Fibroblast of lung (primary cell): ENCODE data around the gene CRIP3. TPM values are rescaled to one million over a fixed set of nuclear protein-coding genes. Genes with fewer than 3 reads are reported as not detected.

Experiments used
- DNase-seq, 2 donors: peaks; one replicate each; pipeline versions ENCODE4 v3.0.0 to v3.0.0-alpha.2; 2010; ENCODE audit warnings: low read depth in 2 of 2
- H2AFZ ChIP-seq: 2 replicates; pipeline ENCODE4 v1.5.1; 2012; ENCODE audit warnings: low read length, control low read depth, inconsistent platforms
- H3K27ac ChIP-seq: 2 replicates; pipeline ENCODE4 v1.5.1; 2011; ENCODE audit warnings: low read length, control low read depth; ENCODE audit not compliant: insufficient read depth
- H3K27me3 ChIP-seq: 2 replicates; pipeline ENCODE4 v1.5.1; 2011; ENCODE audit warnings: mild to moderate bottlenecking, low read length; ENCODE audit not compliant: control insufficient read depth, insufficient read depth
- H3K36me3 ChIP-seq: 2 replicates; pipeline ENCODE4 v1.5.1; 2011; ENCODE audit warnings: low read length; ENCODE audit not compliant: control insufficient read depth, insufficient read depth
- H3K4me1 ChIP-seq: 2 replicates; pipeline ENCODE4 v1.5.1; 2011; ENCODE audit warnings: low read length; ENCODE audit not compliant: control insufficient read depth, insufficient read depth; ENCODE audit errors: extremely low read depth
- H3K4me2 ChIP-seq: 2 replicates; pipeline ENCODE4 v1.5.1; 2011; ENCODE audit warnings: low read length, control low read depth; ENCODE audit not compliant: insufficient read depth; ENCODE audit errors: extremely low read depth
- H3K4me3 ChIP-seq, 4 experiments: fragments of 200-600 bp in 1 of 4; sonication (generic) in 1 of 4; replicated peaks in 1 of 4; 2 replicates each; pipeline ENCODE4 v1.5.1; 2011 to 2016; ENCODE audit warnings: low read length in 4 of 4, low read depth in 3 of 4, mild to moderate bottlenecking in 3 of 4, control low read depth in 2 of 4, inconsistent platforms in 1 of 4, mixed read lengths in 1 of 4; ENCODE audit not compliant: insufficient read depth in 1 of 4; ENCODE audit errors: control extremely low read depth in 1 of 4
- H3K79me2 ChIP-seq: 2 replicates; pipeline ENCODE4 v1.5.1; 2012; ENCODE audit warnings: mild to moderate bottlenecking, low read length, inconsistent platforms; ENCODE audit not compliant: control insufficient read depth, insufficient read depth
- H3K9ac ChIP-seq: 2 replicates; pipeline ENCODE4 v1.5.1; 2011; ENCODE audit warnings: mild to moderate bottlenecking, low read length, control low read depth; ENCODE audit not compliant: insufficient read depth
- H3K9me3 ChIP-seq: 2 replicates; pipeline ENCODE4 v1.5.1; 2012; ENCODE audit warnings: low read depth, low read length; ENCODE audit not compliant: control insufficient read depth, insufficient read depth
- H4K20me1 ChIP-seq: 2 replicates; pipeline ENCODE4 v1.5.1; 2011; ENCODE audit warnings: low read length; ENCODE audit not compliant: control insufficient read depth, insufficient read depth; ENCODE audit errors: extremely low read depth
- EZH2 ChIP-seq: IDR thresholded peaks from 2 replicates; pipeline ENCODE4 v1.5.1; 2012; ENCODE audit warnings: low read length, control low read depth, mild to moderate bottlenecking; ENCODE audit errors: missing control alignments
- polyA plus RNA-seq, 2 donors: library from polyadenylated mRNA; depleted of rRNA in 1 of 2; stranded (reverse) in 1 of 2; unstranded in 1 of 2; fragments of >200 nt; gene quantifications; 2 replicates each; pipeline ENCODE4 v1.2.1, GENCODE V29; 2011 to 2012; ENCODE audit warnings: missing spikeins in 1 of 2
- total RNA-seq: library from RNA; depleted of rRNA; stranded (reverse); fragments of >200 nt; gene quantifications from 2 replicates; pipeline ENCODE4 v1.2.1, GENCODE V29; 2014
- TF ChIP-seq, protein P1 (sequence below), 2 donors: IDR thresholded peaks in 1 of 2; conservative IDR thresholded peaks in 1 of 2; 1 replicate in 1 of 2; 2 replicates in 1 of 2; pipeline ENCODE4 v1.5.1; 2011 to 2012; ENCODE audit warnings: low read length in 2 of 2, control low read depth in 1 of 2, inconsistent platforms in 1 of 2, low read depth in 1 of 2, mild to moderate bottlenecking in 1 of 2

CRIP3 gene
- total and polyA plus RNA-seq, 2 donors (not counting 1 experiment from before 2014, with no cell fraction given): not detected

DNA sequence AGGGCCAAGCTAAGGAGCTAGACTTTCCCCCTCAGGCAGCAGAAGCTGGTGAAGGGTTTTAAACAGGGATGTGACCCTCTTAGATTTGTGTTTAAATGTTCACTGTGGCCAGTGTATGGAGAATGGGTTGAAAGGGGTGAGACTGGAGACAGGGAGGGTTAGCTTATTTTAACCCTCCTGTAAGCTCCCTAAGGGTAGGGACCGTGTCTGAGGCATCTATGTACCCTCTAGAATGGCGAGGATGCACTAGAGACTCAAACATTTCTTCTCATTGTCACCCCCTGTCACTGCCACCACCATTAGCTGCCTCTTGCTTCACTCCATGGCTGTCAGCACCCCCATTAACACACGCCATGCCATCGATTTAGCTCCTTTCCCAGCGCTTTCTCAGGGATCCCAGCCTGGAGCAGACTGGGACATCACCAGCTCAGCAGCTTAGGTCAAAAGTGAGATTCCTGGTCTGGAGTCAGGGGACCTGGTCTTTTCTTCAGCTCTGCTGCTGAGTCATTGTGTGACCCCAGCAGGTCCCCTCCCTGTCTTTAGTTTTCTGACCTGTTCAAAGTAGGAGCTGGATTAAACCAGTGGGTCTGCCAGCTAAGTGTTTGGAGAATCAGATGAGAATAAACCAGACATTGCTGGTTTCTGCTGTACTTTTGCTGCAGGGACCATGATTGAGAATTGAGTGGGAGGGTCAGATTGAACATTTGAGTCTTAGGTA is 11.7 kb downstream of the CRIP3 start:
- H2AFZ ChIP-seq: no peak overlapping the region
- H3K36me3 ChIP-seq: no peaks in the 10 kb centered on the region
- no peaks in the 10 kb centered on the region for H3K9me3 ChIP-seq
- TF ChIP-seq, protein P1, sequence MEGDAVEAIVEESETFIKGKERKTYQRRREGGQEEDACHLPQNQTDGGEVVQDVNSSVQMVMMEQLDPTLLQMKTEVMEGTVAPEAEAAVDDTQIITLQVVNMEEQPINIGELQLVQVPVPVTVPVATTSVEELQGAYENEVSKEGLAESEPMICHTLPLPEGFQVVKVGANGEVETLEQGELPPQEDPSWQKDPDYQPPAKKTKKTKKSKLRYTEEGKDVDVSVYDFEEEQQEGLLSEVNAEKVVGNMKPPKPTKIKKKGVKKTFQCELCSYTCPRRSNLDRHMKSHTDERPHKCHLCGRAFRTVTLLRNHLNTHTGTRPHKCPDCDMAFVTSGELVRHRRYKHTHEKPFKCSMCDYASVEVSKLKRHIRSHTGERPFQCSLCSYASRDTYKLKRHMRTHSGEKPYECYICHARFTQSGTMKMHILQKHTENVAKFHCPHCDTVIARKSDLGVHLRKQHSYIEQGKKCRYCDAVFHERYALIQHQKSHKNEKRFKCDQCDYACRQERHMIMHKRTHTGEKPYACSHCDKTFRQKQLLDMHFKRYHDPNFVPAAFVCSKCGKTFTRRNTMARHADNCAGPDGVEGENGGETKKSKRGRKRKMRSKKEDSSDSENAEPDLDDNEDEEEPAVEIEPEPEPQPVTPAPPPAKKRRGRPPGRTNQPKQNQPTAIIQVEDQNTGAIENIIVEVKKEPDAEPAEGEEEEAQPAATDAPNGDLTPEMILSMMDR (conservative IDR thresholded peaks at IDR 0.05 in 1 of 2, IDR thresholded peaks at IDR 0.05 in 1 of 2; ENCODE audit: low read depth in 1 of 2, low read length in 2 of 2): no peak
- TF ChIP-seq EZH2: no peak
- H3K4me2 ChIP-seq: no peak overlapping the region
- no peak overlapping the region for H3K9ac ChIP-seq
- H3K4me3 ChIP-seq: no peak overlapping the region
- H3K27ac ChIP-seq: no peak overlapping the region
- H3K79me2 ChIP-seq: no peaks in the 10 kb centered on the region
- no peak for DNase-seq
- no peaks in the 10 kb centered on the region for H3K4me1 ChIP-seq
- peaks cover 23% of the 10 kb centered on the region for H3K27me3 ChIP-seq
- H4K20me1 ChIP-seq: no peaks in the 10 kb centered on the region

- Histone ChIP-seq H3K9ac (no peak overlapping the region), H3K27ac (no peak overlapping the region), H3K36me3 (no peaks in the 10 kb centered on the region), H4K20me1 (no peaks in the 10 kb centered on the region), H3K4me1 (no peaks in the 10 kb centered on the region), H3K4me2 (no peak overlapping the region), H2AFZ (no peak overlapping the region), H3K27me3 (peaks cover 13% of the 10 kb centered on the region), H3K79me2 (no peaks in the 10 kb centered on the region), H3K9me3 (no peaks in the 10 kb centered on the region), H3K4me3 (no peak overlapping the region)
- no peak for DNase-seq
- TF ChIP-seq EZH2: no peak
- TF ChIP-seq, protein P1 (conservative IDR thresholded peaks at IDR 0.05 in 1 of 2, IDR thresholded peaks at IDR 0.05 in 1 of 2; ENCODE audit: low read depth in 1 of 2, low read length in 2 of 2): no peak
Measured at GRCh38 chr6:43295456-43295855, 13.2 kb downstream of the CRIP3 start.

GRCh38 chr6:43294536-43294935 is 14.1 kb downstream of the CRIP3 start:
- H3K4me1 ChIP-seq: no peaks in the 10 kb centered on the region
- no peak overlapping the region for H3K4me2 ChIP-seq
- H3K27ac ChIP-seq: no peak overlapping the region
- no peaks in the 10 kb centered on the region for H4K20me1 ChIP-seq
- H3K9ac ChIP-seq: no peak overlapping the region
- no peaks in the 10 kb centered on the region for H3K79me2 ChIP-seq
- H3K9me3 ChIP-seq: no peaks in the 10 kb centered on the region
- H2AFZ ChIP-seq: no peak overlapping the region
- no peaks in the 10 kb centered on the region for H3K36me3 ChIP-seq
- no peak overlapping the region for H3K4me3 ChIP-seq
- DNase-seq: no peak
- peaks cover 9% of the 10 kb centered on the region for H3K27me3 ChIP-seq
- TF ChIP-seq, protein P1 (conservative IDR thresholded peaks at IDR 0.05 in 1 of 2, IDR thresholded peaks at IDR 0.05 in 1 of 2; ENCODE audit: low read depth in 1 of 2, low read length in 2 of 2): no peak
- no peak for TF ChIP-seq EZH2
